ENCODE data around the gene CAPZA1. TPM values are rescaled to one million over a fixed set of nuclear protein-coding genes. Genes with fewer than 3 reads are reported as not detected.
A peak's percentile ranks its signal among the peaks of the same experiment; 100 is the strongest.

The CAPZA1 gene
- total and polyA plus RNA-seq, 10 of the 15 experiments (the other 5 are each of a cell fraction or from before 2014, with no cell fraction given): 187 to 886 (median 278) TPM

- TF ChIP-seq ATF2 (IDR thresholded peaks at IDR 0.05; ENCODE audit: low read length) (no peak), SUZ12 (IDR thresholded peaks at IDR 0.05; ENCODE audit: unreplicated experiment) (no peak), MTA3 (IDR thresholded peaks at IDR 0.05; ENCODE audit: borderline replicate concordance, low read length) (no peak), ZNF687 (IDR thresholded peaks at IDR 0.05) (no peak), TARDBP (IDR thresholded peaks at IDR 0.05; ENCODE audit: borderline replicate concordance) (no peak), LARP7 (IDR thresholded peaks at IDR 0.05) (no peak), REST (IDR thresholded peaks at IDR 0.05; ENCODE audit: low read depth, low read length) (no peak), SMC3 (IDR thresholded peaks at IDR 0.05; ENCODE audit: borderline replicate concordance, low read length) (no peak), ZBTB40 (IDR thresholded peaks at IDR 0.05; ENCODE audit: borderline replicate concordance) (no peak), JUNB (IDR thresholded peaks at IDR 0.05) (peak; percentile 40; the same call in 1 of the 2 replicates)
Observed at GRCh38 chr1:112636597-112637253, 17.1 kb downstream of the CAPZA1 start (continued).
